LNCaP clone FGC (cell line): Measurements from ENCODE around the gene S100A14.

ENCODE experiments used
- DNase-seq: peaks from one replicate; pipeline ENCODE4 v3.0.0-alpha.2; 2011; ENCODE audit warnings: low read depth
- H3K4me3 ChIP-seq: 2 replicates; pipeline ENCODE4 v1.5.1; 2011; ENCODE audit warnings: mild to moderate bottlenecking, low read depth, low read length, control low read depth
- CTCF ChIP-seq: IDR thresholded peaks from 2 replicates; pipeline ENCODE4 v1.5.1; 2012; ENCODE audit warnings: mild to moderate bottlenecking; ENCODE audit not compliant: control insufficient read depth, insufficient read depth; ENCODE audit errors: extremely low read depth

Gene S100A14

DNA sequence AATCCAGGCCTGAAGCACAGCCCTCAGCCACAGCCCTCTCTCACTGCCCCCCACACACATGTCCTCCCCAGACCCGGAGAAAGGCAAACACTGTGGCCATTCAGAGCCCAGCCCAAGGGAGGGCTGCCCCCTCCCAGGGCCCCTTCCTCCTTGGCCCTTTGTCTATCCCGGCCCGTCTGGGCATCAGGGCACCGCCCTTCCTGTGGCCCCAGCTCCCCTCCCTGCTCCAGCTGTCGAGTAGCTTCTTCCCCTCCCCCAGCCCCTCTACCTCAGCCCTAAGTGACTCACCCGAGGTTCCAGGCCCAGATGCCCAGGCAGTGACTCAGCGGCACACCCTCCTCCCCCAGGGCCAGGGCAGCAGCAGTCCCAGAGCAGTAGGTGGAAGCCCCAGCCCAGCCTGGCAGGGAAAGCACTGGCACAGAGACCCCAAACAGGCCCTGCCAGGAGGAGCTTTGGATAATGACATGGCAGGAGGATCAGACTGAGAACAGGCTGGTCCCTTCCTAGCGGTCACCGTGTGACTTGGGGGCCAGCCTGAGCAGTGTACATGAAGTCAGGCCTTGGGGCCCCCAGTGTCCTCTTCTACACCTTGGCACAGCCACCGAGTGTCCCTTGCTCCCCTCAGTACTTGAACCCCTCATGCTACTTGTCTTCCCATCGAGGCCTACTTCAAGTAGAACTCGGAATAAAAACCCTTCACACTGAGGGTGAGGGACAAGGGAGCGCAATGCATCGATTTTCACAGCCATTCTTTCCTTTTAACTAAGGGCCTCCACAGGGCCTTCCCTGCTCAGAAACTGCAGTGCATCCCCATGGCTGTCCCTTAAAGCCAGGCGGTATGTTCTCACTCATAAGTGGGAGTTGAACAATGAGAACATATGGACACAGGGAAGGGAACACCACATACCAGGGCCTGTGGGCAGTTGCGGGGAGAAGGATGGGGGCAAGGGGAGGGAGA is 49.4 kb downstream of the S100A14 start:
- TF ChIP-seq CTCF, result no peak
- no peak overlapping the region for H3K4me3 ChIP-seq
- peak; percentile 19 for DNase-seq

- TF ChIP-seq CTCF, result no peak
- no peak for DNase-seq
- no peak within 1 kb of the TSS for H3K4me3 ChIP-seq
Observed at GRCh38 chr1:153565529-153566374, 50.4 kb downstream of the S100A14 start, which contains the start of gene S100A2. S100A2 (minus strand) TSS chr1:153565844; CDS start chr1:153563877, 1,967 bp downstream.
